A549 treated with AZD2906 at 1 μM for 4 hours (cell line): Measurements from ENCODE around the gene STAP2. TPM values are rescaled to one million over a fixed set of nuclear protein-coding genes. Genes with fewer than 3 reads are reported as not detected.

Experiments
- total RNA-seq: library from RNA; stranded (reverse); fragments of 200-300 nt; extraction: Qiagen RNA extraction; gene quantifications from 5 replicates; pipeline ENCODE4 v1.2.3, GENCODE V29; 2022

STAP2 gene
- 0.09 to 0.24 TPM in 2 of 5 replicates, not detected in the others for total RNA-seq

DNA sequence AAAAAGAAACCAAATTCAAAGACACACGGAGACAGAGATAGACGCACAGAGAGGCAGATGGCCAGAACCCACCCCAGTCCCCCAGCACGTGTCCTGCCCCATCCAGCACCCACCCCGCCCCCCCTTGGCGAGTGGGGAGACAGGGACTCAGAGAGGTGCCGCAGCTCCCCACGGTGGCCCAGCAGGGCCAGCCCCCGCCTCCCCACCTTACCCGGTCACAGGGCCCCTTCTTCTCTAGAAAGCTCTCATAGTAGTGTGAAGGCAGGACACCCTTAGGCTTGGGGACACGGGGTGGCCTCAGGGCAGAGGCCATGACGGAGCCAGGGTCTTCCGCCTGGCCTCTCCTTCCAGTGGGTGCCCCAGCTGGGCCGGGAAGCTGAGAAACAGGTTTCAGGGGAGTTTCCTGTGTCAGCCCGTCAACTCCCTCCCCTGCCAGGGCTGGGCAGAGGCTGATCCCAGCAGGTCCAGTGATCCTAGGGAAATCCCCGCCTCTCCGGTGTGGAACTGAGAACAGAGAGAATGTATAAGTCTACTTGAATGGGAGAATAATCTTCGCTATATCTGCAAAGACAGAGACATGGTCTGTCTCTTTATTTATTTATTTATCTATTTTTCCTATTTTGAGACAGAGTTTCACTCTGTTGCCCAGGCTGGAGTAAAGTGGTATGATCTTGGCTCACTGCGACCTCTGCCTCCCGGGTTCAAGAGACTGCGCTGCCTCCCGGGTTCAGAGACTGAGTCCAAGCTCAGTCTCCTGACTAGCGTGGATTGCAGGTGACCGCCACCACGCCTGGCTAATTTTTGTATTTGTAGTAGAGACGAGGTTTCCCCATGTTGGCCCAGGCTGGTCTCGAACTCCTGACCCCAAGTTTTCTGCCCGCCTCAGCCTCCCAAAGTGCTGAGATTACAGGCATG lies at the start of gene STAP2:
STAP2 (minus strand) TSS at position 387 of the 915 bp plus-strand sequence; CDS start at position 313, 74 bp downstream.

DNA sequence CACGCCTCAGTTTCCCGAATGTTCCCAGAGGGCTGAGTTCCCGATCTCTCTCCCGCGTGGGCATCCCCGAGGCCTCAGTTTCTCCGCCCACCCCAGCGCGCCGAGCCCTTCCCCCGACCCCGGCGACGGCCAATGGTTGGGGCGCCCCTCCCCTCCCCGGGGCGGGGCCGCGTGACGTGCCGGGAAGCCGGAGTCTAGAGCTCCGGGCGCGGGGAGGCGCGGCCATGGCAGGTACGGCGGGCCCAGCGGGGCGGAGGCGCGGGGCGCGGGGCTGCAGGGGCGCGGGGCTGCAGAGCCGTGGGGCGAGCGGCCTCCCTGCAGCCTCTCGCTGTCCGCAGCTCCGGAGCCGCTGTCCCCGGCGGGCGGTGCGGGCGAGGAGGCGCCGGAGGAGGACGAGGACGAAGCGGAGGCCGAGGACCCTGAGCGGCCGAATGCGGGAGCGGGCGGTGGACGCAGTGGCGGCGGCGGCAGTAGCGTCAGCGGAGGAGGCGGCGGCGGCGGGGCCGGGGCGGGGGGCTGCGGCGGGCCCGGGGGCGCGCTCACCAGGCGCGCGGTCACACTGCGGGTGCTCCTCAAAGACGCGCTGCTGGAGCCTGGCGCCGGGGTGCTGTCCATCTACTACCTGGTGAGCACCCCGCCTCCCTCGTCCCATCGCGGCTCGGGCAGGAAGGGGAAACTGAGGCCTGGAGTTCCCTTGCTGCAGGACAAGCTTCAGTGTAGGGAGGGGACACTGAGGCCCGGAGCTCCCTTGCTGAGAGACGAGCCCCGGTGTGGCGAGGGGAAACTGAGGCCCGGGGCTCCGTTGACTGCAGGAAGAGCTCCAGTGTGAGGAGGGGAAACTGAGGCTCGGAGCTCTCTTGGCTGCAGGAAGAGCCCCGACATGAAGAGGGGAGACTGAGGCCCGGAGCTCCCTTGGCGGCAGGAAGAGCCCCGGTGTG lies 5.0 kb upstream of the STAP2 start, which contains the start of gene MPND:
MPND (plus strand) TSS at position 193 of the 938 bp plus-strand sequence; CDS start at position 225, 32 bp downstream.

GRCh38 chr19:4304538-4305256 lies 33.9 kb downstream of the STAP2 start, which contains the start of gene FSD1:
Gene FSD1, plus strand, starts transcription at chr19:4304598. Its CDS starts 149 bp downstream, at chr19:4304747.

DNA sequence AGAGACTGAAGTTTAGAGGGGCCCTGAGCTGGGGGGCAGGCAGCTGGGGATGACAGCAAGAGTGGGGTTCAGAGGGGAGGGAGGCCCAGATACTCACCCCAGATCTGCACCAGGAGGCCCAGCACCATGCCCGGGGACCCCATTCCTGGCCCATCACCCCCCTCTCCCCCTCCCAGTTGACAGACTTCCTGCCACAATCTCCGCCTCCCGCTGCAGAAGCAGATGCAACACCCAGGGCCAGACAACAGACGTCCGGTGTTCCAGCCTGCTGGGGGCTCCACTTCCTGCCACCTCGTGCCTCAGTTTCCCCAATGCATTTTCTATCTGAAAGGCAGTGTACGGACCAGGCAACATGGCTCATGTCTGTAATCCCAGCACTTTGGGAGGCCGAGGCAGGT lies 36.4 kb downstream of the STAP2 start, which contains the start of gene TMIGD2:
TMIGD2 (minus strand) TSS at position 147 of the 398 bp plus-strand sequence; CDS start at position 143, 4 bp downstream.

GRCh38 chr19:4278419-4279266 lies 60.0 kb downstream of the STAP2 start, which contains the start of gene SHD:
Gene SHD, plus strand, starts transcription at chr19:4279266. Its CDS starts 798 bp downstream, at chr19:4280064.

Other genes starting within 250 kb of the STAP2 start
- 120 to 196 TPM (median 177 TPM) in 5 replicates for gene MAP2K2, start 214.7 kb downstream of the STAP2 start, total RNA-seq
- gene CREB3L3, start 185.2 kb downstream of the STAP2 start, total RNA-seq, result 0.08 to 0.15 TPM (median 0.11 TPM) in 5 replicates
- gene SIRT6, start 156.3 kb downstream of the STAP2 start, total RNA-seq, result 26.8 to 40.9 TPM (median 35.5 TPM) in 5 replicates
- 0.17 to 0.29 TPM (median 0.24 TPM) in 5 replicates for gene ANKRD24, start 156.1 kb downstream of the STAP2 start, total RNA-seq
- gene EBI3, start 109.3 kb downstream of the STAP2 start, total RNA-seq, result 2.5 to 4.9 TPM (median 3.1 TPM) in 5 replicates
- 18.3 to 21.8 TPM (median 20.1 TPM) in 5 replicates for gene YJU2, start 91.7 kb downstream of the STAP2 start, total RNA-seq
- gene SHD, start 59.6 kb downstream of the STAP2 start, total RNA-seq, result 0.12 to 0.17 TPM (median 0.15 TPM) in 3 of 5 replicates, not detected in the others
- not detected in 5 replicates for gene TMIGD2, start 36.4 kb downstream of the STAP2 start, total RNA-seq
- 8.0 to 9.1 TPM (median 8.3 TPM) in 5 replicates for gene FSD1, start 34.2 kb downstream of the STAP2 start, total RNA-seq
- 5.0 to 12.2 TPM (median 10.5 TPM) in 5 replicates for gene MPND, start 4.7 kb upstream of the STAP2 start, total RNA-seq
- 45.8 to 61.4 TPM (median 59.4 TPM) in 5 replicates for gene SH3GL1, start 61.7 kb upstream of the STAP2 start, total RNA-seq
- gene CHAF1A, start 63.8 kb upstream of the STAP2 start, total RNA-seq, result 20.4 to 22.3 TPM (median 21.2 TPM) in 5 replicates
- gene UBXN6, start 119.0 kb upstream of the STAP2 start, total RNA-seq, result 39.6 to 66.9 TPM (median 60.1 TPM) in 5 replicates
- gene HDGFL2, start 133.5 kb upstream of the STAP2 start, total RNA-seq, result 25.2 to 29.7 TPM (median 26.5 TPM) in 5 replicates
- gene PLIN4, start 179.7 kb upstream of the STAP2 start, total RNA-seq, result 0.09 to 0.15 TPM (median 0.12 TPM) in 5 replicates
- 0.10 to 0.39 TPM (median 0.14 TPM) in 5 replicates for gene PLIN5, start 196.4 kb upstream of the STAP2 start, total RNA-seq
- gene LRG1, start 201.2 kb upstream of the STAP2 start, total RNA-seq, result 0.06 to 0.20 TPM (median 0.11 TPM) in 5 replicates
- 4.9 to 6.0 TPM (median 5.0 TPM) in 5 replicates for gene SEMA6B, start 220.9 kb upstream of the STAP2 start, total RNA-seq